Osteocyte (in vitro differentiated cells): Measurements from ENCODE around the gene MYL6. TPM values are rescaled to one million over a fixed set of nuclear protein-coding genes. Genes with fewer than 3 reads are reported as not detected.

Source experiments
- DNase-seq: peaks from one replicate; pipeline ENCODE4 v3.0.0; 2021; ENCODE audit warnings: mixed read lengths; ENCODE audit not compliant: unreplicated experiment; ENCODE audit errors: extremely low spot score
- H3K27ac Mint-ChIP-seq: one replicate; pipeline ENCODE4 v1.8.0; 2021; ENCODE audit warnings: mild to moderate bottlenecking, mixed read lengths; ENCODE audit not compliant: unreplicated experiment
- H3K27me3 Mint-ChIP-seq: one replicate; pipeline ENCODE4 v1.8.0; 2021; ENCODE audit warnings: mixed read lengths; ENCODE audit not compliant: unreplicated experiment
- H3K36me3 Mint-ChIP-seq: one replicate; pipeline ENCODE4 v1.8.0; 2021; ENCODE audit warnings: mixed read lengths; ENCODE audit not compliant: unreplicated experiment
- H3K4me1 Mint-ChIP-seq: one replicate; pipeline ENCODE4 v1.8.0; 2021; ENCODE audit warnings: mixed read lengths; ENCODE audit not compliant: unreplicated experiment
- H3K4me3 Mint-ChIP-seq: one replicate; pipeline ENCODE4 v1.8.0; 2021; ENCODE audit warnings: mild to moderate bottlenecking, moderate library complexity, mixed read lengths; ENCODE audit not compliant: unreplicated experiment
- H3K9me3 Mint-ChIP-seq: one replicate; pipeline ENCODE4 v1.8.0; 2021; ENCODE audit warnings: mixed read lengths; ENCODE audit not compliant: unreplicated experiment
- CTCF ChIP-seq: fragments of 200-600 bp; sonication (generic); IDR thresholded peaks from 2 replicates; pipeline ENCODE4 v1.5.0; 2021; ENCODE audit warnings: antibody characterized with exemption, mild to moderate bottlenecking, moderate library complexity
- total RNA-seq: library from RNA; stranded (reverse); gene quantifications from 2 replicates; pipeline ENCODE4 v1.2.1, GENCODE V29; 2021

The MYL6 gene
- total RNA-seq, 1 donor from 2014 or later, result 1,549 TPM

- Mint-ChIP-seq H3K9me3 (no peaks in the 10 kb centered on the region), H3K4me1 (peaks cover 2% of the 10 kb centered on the region), H3K27me3 (no peaks in the 10 kb centered on the region), H3K36me3 (peaks cover 43% of the 10 kb centered on the region), H3K4me3 (no peak overlapping the region), H3K27ac (no peak overlapping the region)
- no peak for DNase-seq
- no peak for TF ChIP-seq CTCF
Observed at GRCh38 chr12:56169229-56169759, 11.1 kb downstream of the MYL6 start.

GRCh38 chr12:56172839-56173238 is 14.7 kb downstream of the MYL6 start:
- Mint-ChIP-seq H3K9me3 (no peaks in the 10 kb centered on the region), H3K4me3 (no peak overlapping the region), H3K36me3 (peaks cover 45% of the 10 kb centered on the region), H3K27ac (no peak overlapping the region), H3K4me1 (no peaks in the 10 kb centered on the region), H3K27me3 (no peaks in the 10 kb centered on the region)
- no peak for TF ChIP-seq CTCF
- DNase-seq, result no peak

- H3K27ac Mint-ChIP-seq, result no peak overlapping the region
- DNase-seq, result no peak
Observed at GRCh38 chr12:56178347-56178746, 20.2 kb downstream of the MYL6 start.

GRCh38 chr12:56186957-56187356 is 28.8 kb downstream of the MYL6 start:
- TF ChIP-seq CTCF, result no peak
- Mint-ChIP-seq H3K36me3 (peaks cover 28% of the 10 kb centered on the region), H3K4me1 (peaks cover 28% of the 10 kb centered on the region), H3K27me3 (no peaks in the 10 kb centered on the region), H3K27ac (no peak overlapping the region), H3K4me3 (peak overlapping the region; percentile 29), H3K9me3 (no peaks in the 10 kb centered on the region)
- no peak for DNase-seq

More at GRCh38 chr12:56178347-56178746, 20.2 kb downstream of the MYL6 start:
- Mint-ChIP-seq H3K9me3 (no peaks in the 10 kb centered on the region), H3K4me1 (no peaks in the 10 kb centered on the region), H3K27me3 (no peaks in the 10 kb centered on the region), H3K4me3 (no peak overlapping the region), H3K36me3 (peaks cover 56% of the 10 kb centered on the region)
- TF ChIP-seq CTCF, result no peak

- H3K4me3 Mint-ChIP-seq, result peak overlapping the region; percentile 81
- no peaks in the 10 kb centered on the region for H3K27me3 Mint-ChIP-seq
- H3K4me1 Mint-ChIP-seq, result peaks cover 33% of the 10 kb centered on the region
- no peak for TF ChIP-seq CTCF
- peak overlapping the region; percentile 87 for H3K27ac Mint-ChIP-seq
- peaks cover 25% of the 10 kb centered on the region for H3K36me3 Mint-ChIP-seq
- no peak for DNase-seq
- no peaks in the 10 kb centered on the region for H3K9me3 Mint-ChIP-seq
Observed at GRCh38 chr12:56188131-56188777, 30.1 kb downstream of the MYL6 start.
